ENCODE measurements around the gene NSL1. TPM values are rescaled to one million over a fixed set of nuclear protein-coding genes. Genes with fewer than 3 reads are reported as not detected.

NSL1 gene
- total and polyA plus RNA-seq, 8 donors: 10.2 to 170 (median 28.7) TPM

DNA sequence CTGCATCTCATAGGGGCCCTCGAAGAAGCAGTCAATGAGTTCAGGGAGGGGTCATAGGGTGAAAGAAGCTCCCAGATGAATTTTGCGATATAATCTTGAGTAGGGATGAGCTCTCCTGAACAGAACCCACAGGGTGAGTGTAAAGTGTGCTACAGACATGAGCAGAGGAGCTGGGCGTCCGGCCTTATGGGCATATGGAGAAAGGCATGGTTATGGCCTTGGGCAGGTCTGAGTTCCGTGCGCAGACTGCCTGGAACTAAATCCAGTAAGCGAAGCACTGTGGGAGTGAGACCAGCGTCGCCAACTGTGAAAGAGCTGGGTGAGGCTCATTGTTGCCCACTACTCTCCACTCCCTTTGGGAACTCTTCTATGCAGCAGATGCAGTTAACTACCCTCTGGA is 28.7 kb downstream of the NSL1 start:
- no peak for DNase-seq
- TF ChIP-seq POLR2A (IDR thresholded peaks at IDR 0.05) (no peak), EP300 (IDR thresholded peaks at IDR 0.05) (no peak), POLR2AphosphoS5 (IDR thresholded peaks at IDR 0.05) (no peak)
- TF ChIP-seq, protein P1, sequence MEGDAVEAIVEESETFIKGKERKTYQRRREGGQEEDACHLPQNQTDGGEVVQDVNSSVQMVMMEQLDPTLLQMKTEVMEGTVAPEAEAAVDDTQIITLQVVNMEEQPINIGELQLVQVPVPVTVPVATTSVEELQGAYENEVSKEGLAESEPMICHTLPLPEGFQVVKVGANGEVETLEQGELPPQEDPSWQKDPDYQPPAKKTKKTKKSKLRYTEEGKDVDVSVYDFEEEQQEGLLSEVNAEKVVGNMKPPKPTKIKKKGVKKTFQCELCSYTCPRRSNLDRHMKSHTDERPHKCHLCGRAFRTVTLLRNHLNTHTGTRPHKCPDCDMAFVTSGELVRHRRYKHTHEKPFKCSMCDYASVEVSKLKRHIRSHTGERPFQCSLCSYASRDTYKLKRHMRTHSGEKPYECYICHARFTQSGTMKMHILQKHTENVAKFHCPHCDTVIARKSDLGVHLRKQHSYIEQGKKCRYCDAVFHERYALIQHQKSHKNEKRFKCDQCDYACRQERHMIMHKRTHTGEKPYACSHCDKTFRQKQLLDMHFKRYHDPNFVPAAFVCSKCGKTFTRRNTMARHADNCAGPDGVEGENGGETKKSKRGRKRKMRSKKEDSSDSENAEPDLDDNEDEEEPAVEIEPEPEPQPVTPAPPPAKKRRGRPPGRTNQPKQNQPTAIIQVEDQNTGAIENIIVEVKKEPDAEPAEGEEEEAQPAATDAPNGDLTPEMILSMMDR (IDR thresholded peaks at IDR 0.05): no peak
- intact Hi-C loops (cut with DNase I; ENCODE audit: low total_unique reads): no loop called here
- WGBS, 5 donors: 90 to 99% (median 96%) methylated on average over 9 of the region's 9 CpGs
- H3K27me3 ChIP-seq: no peaks in the 10 kb centered on the region
- H3K9me3 ChIP-seq: no peaks in the 10 kb centered on the region
- peaks cover 5 to 28% (median 18%) of the 10 kb centered on the region in 4 donors for H3K36me3 ChIP-seq
- H3K27ac ChIP-seq: no peak overlapping the region
- H3K4me1 ChIP-seq: peaks cover 0 to 5% (median 1%) of the 10 kb centered on the region in 4 donors
- H3K4me3 ChIP-seq: no peak overlapping the region

DNA sequence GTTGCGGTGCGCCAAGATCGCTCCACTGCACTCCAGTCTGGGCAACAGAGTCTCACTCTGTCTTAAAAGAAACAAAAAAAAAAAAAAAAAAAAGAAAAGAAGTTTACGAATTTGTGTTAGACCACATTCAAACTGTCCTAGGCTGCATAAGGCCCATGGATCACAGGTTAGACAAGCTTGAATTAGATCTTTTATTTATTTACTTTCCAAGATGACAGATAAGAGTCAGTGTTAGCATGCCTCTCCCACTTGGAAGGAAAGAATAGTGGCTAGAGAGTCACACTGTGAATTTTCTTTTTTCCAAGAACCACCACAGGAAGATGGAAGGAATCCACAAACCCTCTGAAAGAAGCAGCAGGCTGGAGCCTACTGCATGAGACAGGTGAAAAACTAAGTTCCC is 29.3 kb downstream of the NSL1 start:
- H3K4me1 ChIP-seq: peaks cover 0 to 5% (median 1%) of the 10 kb centered on the region in 4 donors
- H3K27ac ChIP-seq: no peak overlapping the region
- no peak overlapping the region for H3K4me3 ChIP-seq
- no peak for TF ChIP-seq POLR2A (IDR thresholded peaks at IDR 0.05)
- DNase-seq: no peak
- intact Hi-C loops (cut with DNase I; ENCODE audit: low total_unique reads): no loop called here
- H3K27me3 ChIP-seq: no peaks in the 10 kb centered on the region
- H3K9me3 ChIP-seq: no peaks in the 10 kb centered on the region
- H3K36me3 ChIP-seq: peaks cover 5 to 27% (median 20%) of the 10 kb centered on the region in 4 donors
- WGBS, 5 donors: 94 to 98% (median 96%) methylated on average over 4 of the region's 4 CpGs

DNA sequence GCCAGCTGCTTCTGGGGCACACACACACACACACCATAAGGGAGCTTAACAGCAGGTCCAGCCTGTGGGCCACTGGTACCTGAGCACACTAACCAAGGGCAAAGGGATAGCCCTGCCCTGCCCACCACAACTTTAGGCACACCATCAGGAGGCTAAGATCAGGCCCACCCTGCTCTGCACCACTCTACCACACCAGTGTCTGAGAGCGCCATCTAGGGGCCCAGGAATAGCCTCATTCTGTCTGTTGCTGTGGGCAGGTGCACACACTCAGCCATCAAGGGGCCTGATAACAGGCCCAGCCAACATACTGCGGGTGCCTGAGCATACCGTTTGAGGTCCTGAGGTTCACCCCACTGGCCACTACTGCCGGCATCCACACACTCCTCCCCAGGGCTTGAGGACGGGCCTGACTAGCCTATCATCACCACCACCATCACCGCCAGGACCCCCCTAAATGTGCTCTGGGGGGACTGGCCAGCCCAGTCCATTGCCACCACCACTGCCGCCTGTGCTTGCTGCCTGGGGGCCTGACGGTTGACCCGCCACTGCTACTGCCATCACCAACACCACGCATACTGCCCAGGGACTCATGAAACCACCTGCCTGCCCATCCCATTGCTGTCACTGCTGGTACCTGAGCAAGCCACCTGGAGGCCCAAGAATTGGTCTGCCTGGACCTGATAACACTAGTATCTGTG is 31.3 kb downstream of the NSL1 start:
- H3K4me1 ChIP-seq: peaks cover 0 to 5% (median 1%) of the 10 kb centered on the region in 4 donors
- TF ChIP-seq EP300 (IDR thresholded peaks at IDR 0.05) (no peak), POLR2AphosphoS5 (IDR thresholded peaks at IDR 0.05) (no peak)
- TF ChIP-seq, protein P1 (IDR thresholded peaks at IDR 0.05): peak in 1 of 7 experiments; percentile 12
- H3K4me3 ChIP-seq: no peak overlapping the region
- H3K27me3 ChIP-seq: no peaks in the 10 kb centered on the region
- no peaks in the 10 kb centered on the region for H3K9me3 ChIP-seq
- DNase-seq: peak in 1 of 2 donors; percentile 28
- 96 to 97% (median 97%) methylated on average over 6 to 10 of the region's 10 CpGs for WGBS, 5 donors
- peaks cover 5 to 28% (median 17%) of the 10 kb centered on the region in 4 donors for H3K36me3 ChIP-seq
- intact Hi-C loops (cut with DNase I; ENCODE audit: low total_unique reads): no loop called here
- H3K27ac ChIP-seq: no peak overlapping the region

DNA sequence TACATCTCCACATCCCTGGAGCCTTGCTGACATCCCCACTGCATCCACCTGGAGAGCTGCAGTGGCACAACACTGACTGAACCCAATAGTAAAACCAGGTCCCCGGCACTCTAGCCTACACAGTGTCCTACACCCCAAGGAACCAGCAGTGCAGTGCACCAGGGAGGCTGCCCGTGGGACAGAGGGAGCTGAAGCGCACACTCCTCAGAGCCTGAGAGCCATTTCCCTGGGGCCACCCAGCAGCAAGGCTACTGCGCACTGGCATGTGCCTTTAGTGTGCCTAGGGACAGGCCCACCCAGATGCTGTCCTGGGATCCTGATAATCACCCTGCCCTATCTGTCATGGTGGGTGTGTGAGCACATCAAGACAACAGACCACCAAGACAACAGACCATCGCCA is 31.9 kb downstream of the NSL1 start:
- DNase-seq: no peak
- peaks cover 5 to 26% (median 16%) of the 10 kb centered on the region in 4 donors for H3K36me3 ChIP-seq
- 96 to 100% (median 99%) methylated on average over 1 to 5 of the region's 5 CpGs for WGBS, 5 donors
- intact Hi-C loops (cut with DNase I; ENCODE audit: low total_unique reads): no loop called here
- no peaks in the 10 kb centered on the region for H3K9me3 ChIP-seq
- peaks cover 0 to 7% (median 3%) of the 10 kb centered on the region in 4 donors for H3K4me1 ChIP-seq
- no peaks in the 10 kb centered on the region for H3K27me3 ChIP-seq
- H3K27ac ChIP-seq: no peak overlapping the region
- no peak for TF ChIP-seq POLR2AphosphoS5 (IDR thresholded peaks at IDR 0.05)
- TF ChIP-seq, protein P1 (IDR thresholded peaks at IDR 0.05): no peak
- no peak for TF ChIP-seq POLR2A (IDR thresholded peaks at IDR 0.05)
- no peak for TF ChIP-seq EP300 (IDR thresholded peaks at IDR 0.05)
- no peak overlapping the region for H3K4me3 ChIP-seq

DNA sequence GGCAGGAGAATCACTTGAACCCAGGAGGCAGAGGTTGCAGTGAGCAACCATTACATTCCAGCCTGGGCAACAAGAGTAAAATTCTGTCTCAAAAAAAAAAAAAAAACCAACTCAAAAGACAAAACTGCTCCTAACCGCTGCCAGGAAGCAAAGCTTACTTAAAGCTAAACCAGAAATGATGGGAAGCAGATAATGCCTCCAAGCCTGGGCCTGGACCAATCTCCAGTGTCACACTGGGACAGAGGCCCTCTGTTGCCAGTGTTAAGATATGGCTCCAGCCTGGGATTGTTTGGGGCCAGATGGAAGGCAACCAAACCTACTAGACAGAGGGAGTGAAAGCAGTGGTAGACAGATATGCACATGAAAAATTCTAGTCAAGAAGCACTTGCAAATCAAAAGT is 36.9 kb downstream of the NSL1 start:
- no peaks in the 10 kb centered on the region for H3K27me3 ChIP-seq
- peaks cover 0 to 14% (median 11%) of the 10 kb centered on the region in 4 donors for H3K36me3 ChIP-seq
- no peaks in the 10 kb centered on the region for H3K9me3 ChIP-seq
- H3K4me3 ChIP-seq: no peak overlapping the region
- peaks cover 0 to 46% (median 18%) of the 10 kb centered on the region in 4 donors for H3K4me1 ChIP-seq
- intact Hi-C loops (cut with DNase I; ENCODE audit: low total_unique reads): no loop called here
- 69 to 86% (median 71%) methylated on average over 1 of the region's 1 CpG for WGBS, 5 donors
- no peak for TF ChIP-seq EP300 (IDR thresholded peaks at IDR 0.05)
- TF ChIP-seq, protein P1 (IDR thresholded peaks at IDR 0.05): no peak
- no peak for TF ChIP-seq POLR2AphosphoS5 (IDR thresholded peaks at IDR 0.05)
- TF ChIP-seq POLR2A (IDR thresholded peaks at IDR 0.05): no peak
- no peak for DNase-seq
- peak overlapping the region in 1 of 5 donors; percentile 46 for H3K27ac ChIP-seq

Data from stomach (tissue), 9 donors.